HG03103 (cell line): Measurements from ENCODE around the gene COL8A2.

ENCODE experiments used
- ATAC-seq: cut with Tn5 transposase; IDR thresholded peaks from one replicate; pipeline ENCODE4 v1.9.1; 2021; ENCODE audit warnings: low read depth; ENCODE audit not compliant: unreplicated experiment

Gene COL8A2

DNA sequence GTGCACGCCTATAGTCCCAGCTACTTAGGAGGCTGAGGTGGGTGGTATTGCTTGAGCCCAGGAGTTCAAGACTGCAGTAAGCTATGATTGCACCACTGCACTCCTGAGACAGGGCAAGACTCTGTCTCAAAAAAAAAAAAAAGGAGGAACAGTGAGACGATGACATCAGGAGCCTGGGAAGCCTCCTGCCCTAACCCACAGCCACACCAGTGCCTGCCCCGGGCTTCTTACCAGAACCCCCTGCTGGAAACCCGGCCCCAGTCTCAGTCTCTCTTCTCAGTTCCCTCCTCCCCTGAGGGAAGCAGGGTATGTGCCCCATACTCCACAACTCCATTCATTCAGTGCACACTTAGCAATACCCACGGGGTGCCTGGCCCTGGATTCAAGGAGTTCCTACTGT is 9.1 kb downstream of the COL8A2 start:
- ATAC-seq: no peak

DNA sequence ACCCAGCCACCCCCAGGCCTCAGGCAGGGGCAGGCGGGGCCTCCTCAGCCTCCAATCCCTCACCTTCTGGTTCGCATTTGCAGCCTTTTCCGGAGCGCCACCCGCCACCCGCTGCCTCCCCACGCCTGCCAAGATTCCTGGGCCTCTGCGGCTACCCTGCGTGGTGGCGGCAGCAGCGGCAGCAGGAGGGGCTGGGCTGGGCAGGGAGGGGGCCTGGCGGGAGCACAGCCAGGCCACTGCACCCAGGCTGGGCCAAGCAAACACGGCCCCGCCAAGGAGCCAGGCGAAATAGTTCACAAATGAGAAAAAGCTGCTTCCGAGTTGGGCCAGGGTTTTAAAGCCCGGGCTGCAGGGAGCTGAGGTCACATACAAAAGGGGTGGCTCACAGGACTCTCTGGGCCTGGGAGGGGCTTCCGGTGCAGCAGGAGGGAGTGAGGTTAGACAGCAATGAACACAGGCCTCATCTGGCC is 9.8 kb downstream of the COL8A2 start:
- no peak for ATAC-seq

GRCh38 chr1:36114371-36114770 is 10.7 kb downstream of the COL8A2 start:
- no peak for ATAC-seq

GRCh38 chr1:36112823-36113222 is 12.2 kb downstream of the COL8A2 start:
- ATAC-seq: no peak

- no peak for ATAC-seq
Observed at GRCh38 chr1:36111151-36111550, 13.9 kb downstream of the COL8A2 start.

DNA sequence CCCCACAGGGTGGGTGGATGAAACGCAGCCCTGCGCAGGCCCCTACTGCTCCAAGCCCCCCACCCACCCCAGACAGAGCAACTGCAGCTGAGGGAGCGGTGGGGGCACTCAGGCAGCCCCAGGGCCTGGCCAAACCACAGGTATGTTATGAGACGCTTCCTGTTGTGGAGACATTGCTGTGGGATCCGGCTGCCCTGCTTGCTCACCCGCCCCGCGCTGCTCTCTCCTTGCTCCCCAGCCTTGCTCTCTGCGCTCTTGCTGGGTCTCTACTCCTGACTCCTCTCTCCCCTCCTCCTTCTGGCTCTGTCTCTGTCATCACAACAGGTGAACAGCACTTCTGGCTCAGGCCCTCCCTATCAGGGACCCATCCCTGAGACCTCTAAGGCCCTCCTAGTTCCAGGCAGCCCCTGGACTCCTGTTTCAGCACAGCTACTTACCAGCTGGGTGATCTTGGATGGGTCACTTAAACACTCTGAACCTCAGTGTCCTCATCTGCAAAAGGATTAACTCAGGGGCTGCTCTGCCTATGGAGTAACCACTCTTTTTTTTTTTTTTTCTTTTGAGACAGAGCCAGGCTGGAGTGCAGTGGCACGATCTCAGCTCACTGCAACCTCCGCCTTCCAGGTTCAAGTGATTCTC is 15.9 kb downstream of the COL8A2 start:
- ATAC-seq: no peak

GRCh38 chr1:36108314-36108713 is 16.7 kb downstream of the COL8A2 start:
- ATAC-seq: no peak

DNA sequence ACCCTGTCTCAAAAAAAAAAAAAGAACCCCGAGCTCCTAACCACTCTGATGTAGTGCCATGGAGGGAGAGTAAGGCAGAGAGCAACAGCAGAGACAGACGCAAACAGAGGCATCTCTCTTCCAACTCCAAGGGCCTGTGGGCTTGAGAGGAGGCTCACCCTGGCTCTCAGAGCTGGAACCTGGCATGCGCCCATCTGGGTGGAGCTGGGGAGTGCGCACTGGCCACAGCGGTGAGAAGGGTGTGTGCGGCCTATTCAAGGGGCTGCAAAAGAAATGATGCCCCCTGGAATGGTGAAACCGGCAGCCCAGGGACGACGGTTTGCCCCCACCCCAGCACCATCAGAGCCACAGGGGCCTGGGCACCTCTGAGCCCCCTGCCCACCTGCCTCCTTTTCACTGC is 17.6 kb downstream of the COL8A2 start:
- no peak for ATAC-seq

GRCh38 chr1:36106269-36106668 is 18.8 kb downstream of the COL8A2 start:
- no peak for ATAC-seq

- ATAC-seq: no peak
Observed at GRCh38 chr1:36101546-36101945, 23.5 kb downstream of the COL8A2 start.

GRCh38 chr1:36100376-36100775 is 24.6 kb downstream of the COL8A2 start:
- no peak for ATAC-seq

DNA sequence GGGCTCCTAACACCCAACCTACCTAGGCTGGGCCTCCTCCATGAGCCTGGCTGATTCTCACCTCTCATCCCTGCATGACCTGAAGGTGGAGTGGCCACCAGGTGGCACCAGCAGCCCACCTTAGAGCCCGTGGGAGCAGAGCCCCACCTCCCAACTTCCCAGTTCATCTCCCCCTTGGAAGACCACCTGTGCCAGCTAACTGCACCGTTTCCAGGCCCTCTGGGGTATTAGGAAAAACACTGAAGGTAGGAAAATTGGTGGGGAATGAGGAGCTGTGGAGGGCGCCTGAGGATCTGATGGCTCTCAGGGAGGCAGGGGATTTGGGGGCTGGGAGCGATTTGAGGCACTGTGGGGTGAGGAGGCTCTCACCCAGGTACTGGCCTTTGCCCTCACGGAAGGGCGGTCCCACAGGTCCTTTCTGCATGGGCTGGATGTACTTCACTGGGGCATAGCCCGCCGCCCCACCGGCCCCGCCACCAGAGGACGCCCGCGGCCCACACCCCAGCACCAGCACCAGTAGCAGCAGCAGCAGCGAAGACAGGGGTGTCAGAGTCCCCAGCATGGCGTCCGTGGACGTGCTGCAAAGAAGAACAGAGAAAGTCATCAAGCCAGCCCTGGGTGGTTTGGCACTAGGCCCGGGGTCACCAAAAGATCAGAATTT is 25.2 kb downstream of the COL8A2 start:
- ATAC-seq: no peak

DNA sequence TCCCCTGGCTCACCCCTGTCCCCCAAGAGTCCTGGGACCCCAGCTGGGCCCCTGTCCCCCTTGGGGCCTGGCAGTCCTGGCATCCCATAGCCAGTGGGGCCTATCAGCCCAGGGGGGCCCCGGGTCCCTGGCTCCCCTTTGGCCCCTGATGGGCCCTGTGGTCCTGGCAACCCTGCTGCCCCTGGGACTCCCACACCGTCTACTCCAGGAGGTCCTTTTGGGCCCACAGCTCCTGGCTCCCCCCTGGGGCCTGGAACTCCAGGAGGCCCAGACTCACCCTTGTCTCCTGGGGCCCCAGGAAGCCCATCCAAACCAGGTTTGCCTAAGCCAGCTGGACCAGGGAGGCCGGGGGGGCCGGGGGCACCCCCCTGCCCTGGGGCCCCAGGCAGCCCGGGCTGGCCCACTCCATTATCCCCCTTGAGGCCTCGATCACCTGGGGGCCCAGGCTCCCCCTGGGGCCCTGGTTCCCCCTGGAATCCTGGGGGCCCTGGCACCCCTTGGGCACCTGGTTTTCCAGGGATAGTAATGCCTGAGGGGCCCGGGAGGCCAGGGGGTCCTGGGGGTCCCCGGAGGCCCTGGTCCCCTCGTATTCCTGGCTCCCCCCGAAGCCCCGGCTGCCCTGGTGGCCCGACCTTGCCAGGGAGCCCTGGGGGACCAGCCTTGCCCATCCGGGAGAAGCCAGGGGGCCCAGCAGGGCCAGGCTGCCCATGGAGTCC is 26.2 kb downstream of the COL8A2 start:
- no peak for ATAC-seq

GRCh38 chr1:36097693-36098585 is 27.1 kb downstream of the COL8A2 start:
- no peak for ATAC-seq

DNA sequence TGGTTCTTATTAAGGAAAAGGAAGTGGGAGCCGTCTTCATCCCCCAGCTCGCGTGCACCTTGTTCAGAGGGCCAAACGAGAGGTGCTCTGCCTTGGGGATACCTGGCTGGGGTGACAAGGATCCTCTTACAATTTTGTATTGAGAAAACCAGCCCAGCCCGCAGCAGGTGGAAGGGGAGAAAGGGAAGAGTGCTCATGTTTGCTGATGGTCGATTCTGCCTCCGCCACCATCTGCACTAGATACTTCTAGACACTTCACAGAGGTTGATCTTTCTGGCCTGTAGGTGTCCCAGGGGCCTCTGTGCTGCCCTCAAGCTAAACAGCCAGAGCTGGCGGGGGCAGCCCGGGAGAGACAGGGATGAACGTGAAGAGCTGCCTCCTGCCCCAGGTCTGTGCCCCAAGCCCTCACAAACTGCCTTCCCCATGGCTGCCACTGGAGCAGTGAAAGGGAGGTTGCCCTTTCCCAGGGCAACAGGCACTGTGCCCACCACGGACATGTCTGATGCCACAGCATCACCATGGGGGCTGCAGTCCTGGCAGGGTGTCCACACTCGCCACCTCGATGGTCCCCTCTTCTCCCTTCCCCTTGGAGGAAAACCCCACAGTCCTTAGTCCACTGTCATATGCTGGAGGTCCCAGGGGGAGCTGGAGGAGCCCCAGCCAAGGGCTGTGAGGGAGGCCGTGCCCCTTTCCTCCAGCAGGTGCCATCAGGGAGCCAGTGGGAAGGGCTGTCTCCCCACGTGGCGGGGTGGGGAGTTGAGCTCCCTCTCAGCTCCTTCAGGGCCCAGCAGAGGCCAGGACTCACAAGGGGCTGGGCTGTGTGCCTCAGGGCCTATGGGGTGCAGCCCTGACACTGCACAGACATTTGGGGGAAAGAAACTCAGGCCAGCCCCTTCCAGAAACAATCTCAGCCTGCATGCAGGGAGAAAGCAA is 28.3 kb downstream of the COL8A2 start:
- ATAC-seq: no peak

DNA sequence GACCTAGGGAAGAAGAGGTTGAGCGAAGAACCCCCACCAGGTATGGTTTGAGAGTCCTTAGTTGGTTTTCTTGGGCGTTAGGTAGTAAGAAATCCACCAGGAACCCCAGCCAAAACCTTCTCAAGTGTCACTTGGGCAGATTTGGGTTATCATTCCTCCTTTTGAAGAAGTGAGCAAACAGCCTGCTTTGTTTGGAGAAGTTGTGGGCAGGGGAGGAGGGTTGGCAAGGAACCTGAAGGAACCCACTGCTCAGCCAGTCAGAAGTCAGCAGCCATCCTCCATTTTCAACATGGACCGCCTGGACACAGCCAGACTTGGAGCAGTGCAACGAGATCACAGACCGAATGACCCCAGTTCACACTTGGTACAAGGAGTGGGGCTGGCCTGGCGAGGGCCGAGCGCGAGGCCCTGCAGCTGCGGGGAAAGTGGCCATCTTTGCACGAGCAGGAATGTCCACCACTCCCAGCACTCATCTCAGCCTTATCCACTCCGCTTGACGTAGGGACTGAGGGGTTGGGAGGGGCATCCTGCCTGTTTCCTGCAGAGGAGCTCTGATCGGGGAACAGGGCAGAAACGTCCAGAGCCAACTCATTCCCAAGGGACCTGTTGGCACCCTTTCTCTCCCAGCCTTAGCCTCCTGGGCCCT is 29.1 kb downstream of the COL8A2 start:
- ATAC-seq: no peak

DNA sequence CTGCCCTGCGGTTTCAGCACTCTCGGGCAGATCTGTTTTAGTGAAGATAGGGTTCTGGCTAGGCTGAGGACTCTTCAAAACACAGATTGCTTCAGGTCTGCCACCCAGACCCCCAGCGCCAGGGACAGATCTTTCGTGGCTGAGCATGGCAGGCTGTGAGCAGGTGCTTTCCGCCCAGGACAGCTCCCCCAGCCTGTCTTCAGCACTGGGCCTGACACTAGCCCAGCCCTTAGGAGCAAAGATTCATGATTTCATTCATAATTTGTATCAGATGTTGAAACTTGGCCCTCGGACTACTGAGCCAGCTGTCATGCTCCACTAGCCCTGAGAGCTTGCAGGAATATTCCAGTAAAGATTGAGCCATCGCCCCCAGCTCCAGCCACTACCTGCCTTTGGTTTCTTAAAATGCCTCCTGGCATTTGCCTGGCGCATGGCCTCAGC is 30.4 kb downstream of the COL8A2 start:
- no peak for ATAC-seq

DNA sequence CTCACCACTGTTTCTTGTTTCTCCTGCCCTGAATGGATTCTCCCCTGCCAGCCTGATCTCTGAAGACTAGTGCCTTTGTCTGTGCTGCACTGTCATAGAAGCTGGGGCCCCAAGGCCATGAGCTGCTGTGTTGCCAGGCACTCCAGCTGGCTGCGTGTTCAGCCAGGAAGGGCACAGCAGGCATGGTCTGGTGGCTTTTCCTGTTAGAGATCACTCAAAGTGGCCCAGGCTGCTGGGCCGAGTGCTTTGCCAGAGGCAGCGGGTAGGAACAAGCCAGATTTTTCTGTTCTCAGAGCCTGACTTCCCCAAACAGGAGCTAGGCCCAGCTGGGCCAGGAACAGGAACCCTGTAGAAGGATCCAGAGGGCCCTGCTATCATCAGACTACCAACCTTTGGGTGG is 31.1 kb downstream of the COL8A2 start:
- no peak for ATAC-seq

DNA sequence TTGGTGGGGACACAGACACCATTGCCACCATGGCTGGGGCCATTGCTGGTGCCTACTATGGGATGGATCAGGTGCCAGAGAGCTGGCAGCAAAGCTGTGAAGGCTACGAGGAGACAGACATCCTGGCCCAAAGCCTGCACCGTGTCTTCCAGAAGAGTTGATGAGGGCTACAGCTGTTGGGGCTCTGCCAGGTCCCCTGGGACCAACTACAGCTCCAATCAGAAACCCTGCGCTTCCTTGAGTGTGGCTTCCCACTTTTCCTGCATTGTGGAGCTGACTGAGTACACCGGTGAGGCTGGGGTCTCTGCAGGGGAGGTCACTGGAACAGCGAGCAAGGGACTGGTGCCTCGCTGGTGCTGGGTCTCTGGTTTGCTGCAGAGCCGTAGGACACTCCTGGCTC is 31.8 kb downstream of the COL8A2 start:
- no peak for ATAC-seq
